Upper lobe of right lung (tissue), 1 donor: ENCODE measurements around the gene PPFIA2. TPM values are rescaled to one million over a fixed set of nuclear protein-coding genes. Genes with fewer than 3 reads are reported as not detected.
"Not testable (repeated sequence)": the region's sequence is repeated elsewhere in the genome, so short reads cannot be mapped to it uniquely, and the experiment has no call there.

Source experiments
- ATAC-seq: fragments of 200-7000 bp; cut with Tn5 transposase; one replicate; pipeline ENCODE4 v1.9.1; 2020; ENCODE audit warnings: mild to moderate bottlenecking, moderate library complexity
- DNase-seq: peaks from one replicate; pipeline ENCODE4 v3.0.0-alpha.2; 2020
- H3K27ac ChIP-seq: fragments of 200-600 bp; one replicate; pipeline ENCODE4 v1.8.0; 2022
- H3K27me3 ChIP-seq: fragments of 200-600 bp; one replicate; pipeline ENCODE4 v1.8.0; 2022; ENCODE audit warnings: mild to moderate bottlenecking
- H3K36me3 ChIP-seq: fragments of 200-600 bp; one replicate; pipeline ENCODE4 v1.8.0; 2022
- H3K4me1 ChIP-seq: fragments of 200-600 bp; one replicate; pipeline ENCODE4 v1.8.0; 2022
- H3K4me3 ChIP-seq: fragments of 200-600 bp; one replicate; pipeline ENCODE4 v1.8.0; 2022; ENCODE audit warnings: mild to moderate bottlenecking
- H3K9me3 ChIP-seq: fragments of 200-600 bp; one replicate; pipeline ENCODE4 v1.8.0; 2022
- CTCF ChIP-seq: fragments of 200-600 bp; IDR thresholded peaks from one replicate; pipeline ENCODE4 v1.8.0; 2022; ENCODE audit warnings: antibody characterized with exemption
- intact Hi-C: fragments of 100-400 bp; cut with DNase I; formaldehyde crosslinking; loops from one replicate; pipeline ENCODE4 v1.11.0; 2022
- total RNA-seq: library from RNA; stranded (reverse); fragmentation: NEBNext Ultra II Directional; extraction: Animal tissue kit (Norgen Biotek cat#: 25700); gene quantifications from one replicate; pipeline ENCODE4 v1.2.1, GENCODE V29; 2021
- donor health status: DM: no; HTN: yes; CAD: no; lungs with severe emphysema.

Gene PPFIA2
- total RNA-seq, 1 donor from 2014 or later = 1.4 TPM

GRCh38 chr12:81668475-81668874 lies 90.7 kb downstream of the PPFIA2 start:
- Histone ChIP-seq H3K27ac (no peak overlapping the region), H3K36me3 (no peaks in the 10 kb centered on the region), H3K9me3 (no peaks in the 10 kb centered on the region), H3K4me3 (no peak overlapping the region), H3K4me1 (no peaks in the 10 kb centered on the region), H3K27me3 (no peaks in the 10 kb centered on the region)
- intact Hi-C loops = no loop called here
- TF ChIP-seq CTCF = no peak
- no peak for DNase-seq
- ATAC-seq = no peak

GRCh38 chr12:81659310-81659709 lies 99.8 kb downstream of the PPFIA2 start:
- H3K9me3 ChIP-seq, H3K4me1 ChIP-seq, H3K27me3 ChIP-seq, intact Hi-C loops, H3K4me3 ChIP-seq, H3K27ac ChIP-seq, H3K36me3 ChIP-seq, ATAC-seq, DNase-seq: not testable (repeated sequence)

GRCh38 chr12:81644503-81644902 lies 114.6 kb downstream of the PPFIA2 start:
- Histone ChIP-seq H3K4me3 (no peak overlapping the region), H3K9me3 (no peaks in the 10 kb centered on the region), H3K4me1 (no peaks in the 10 kb centered on the region), H3K27ac (no peak overlapping the region), H3K27me3 (no peaks in the 10 kb centered on the region), H3K36me3 (no peaks in the 10 kb centered on the region)
- ATAC-seq (peak; percentile 67), DNase-seq (no peak)
- peak; percentile 62 for TF ChIP-seq CTCF
- intact Hi-C loops = no loop called here

GRCh38 chr12:81639196-81639595 lies 120.0 kb downstream of the PPFIA2 start:
- H3K4me1 ChIP-seq = no peaks in the 10 kb centered on the region
- intact Hi-C loops = no loop called here
- no peaks in the 10 kb centered on the region for H3K9me3 ChIP-seq

GRCh38 chr12:81633127-81633526 lies 126.0 kb downstream of the PPFIA2 start:
- TF ChIP-seq CTCF = no peak
- Histone ChIP-seq H3K36me3 (no peaks in the 10 kb centered on the region), H3K27me3 (no peaks in the 10 kb centered on the region), H3K4me3 (no peak overlapping the region), H3K4me1 (no peaks in the 10 kb centered on the region), H3K9me3 (no peaks in the 10 kb centered on the region), H3K27ac (no peak overlapping the region)
- ATAC-seq = no peak
- intact Hi-C loops = no loop called here
- DNase-seq = no peak

More at GRCh38 chr12:81639196-81639595, 120.0 kb downstream of the PPFIA2 start:
- no peak overlapping the region for H3K27ac ChIP-seq
- DNase-seq = no peak
- no peaks in the 10 kb centered on the region for H3K27me3 ChIP-seq
- no peak for TF ChIP-seq CTCF
- no peak overlapping the region for H3K4me3 ChIP-seq
- no peak for ATAC-seq
- H3K36me3 ChIP-seq = no peaks in the 10 kb centered on the region

- no peaks in the 10 kb centered on the region for H3K4me1 ChIP-seq
- DNase-seq = no peak
- H3K4me3 ChIP-seq = no peak overlapping the region
- intact Hi-C loops = no loop called here
- H3K27ac ChIP-seq = no peak overlapping the region
- TF ChIP-seq CTCF = peak; percentile 59
- no peaks in the 10 kb centered on the region for H3K9me3 ChIP-seq
- H3K36me3 ChIP-seq = no peaks in the 10 kb centered on the region
- no peaks in the 10 kb centered on the region for H3K27me3 ChIP-seq
- peak; percentile 46 for ATAC-seq
Measured at GRCh38 chr12:81627336-81628189, 131.6 kb downstream of the PPFIA2 start.
